SK-N-DZ (cell line): ENCODE measurements around the gene MROH7.
A peak's percentile ranks its signal among the peaks of the same experiment; 100 is the strongest.

Experiments used
- DNase-seq: peaks from one replicate; pipeline ENCODE4 v3.0.0-alpha.2; 2015; ENCODE audit warnings: low spot score

MROH7 gene

DNA sequence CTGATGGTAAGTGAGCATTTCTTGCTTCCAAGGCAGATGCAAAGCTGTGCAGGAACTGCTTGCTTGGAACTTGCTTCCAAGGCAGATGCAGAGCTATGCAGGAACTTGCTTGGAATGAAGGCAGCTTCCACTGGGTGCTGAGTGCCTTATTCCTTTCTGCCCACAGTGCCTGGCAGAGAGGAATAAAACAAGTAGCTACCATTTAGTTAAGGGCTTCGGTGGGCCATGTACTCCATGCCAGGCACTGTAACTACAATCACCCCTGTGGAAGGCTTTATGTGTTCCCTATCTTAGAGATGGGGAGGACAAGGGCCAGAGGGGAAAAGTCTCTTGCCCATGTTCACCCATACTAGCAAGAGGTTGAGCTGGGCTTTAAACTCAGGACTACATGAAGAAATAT lies 8.3 kb downstream of the MROH7 start:
- no peak for DNase-seq

DNA sequence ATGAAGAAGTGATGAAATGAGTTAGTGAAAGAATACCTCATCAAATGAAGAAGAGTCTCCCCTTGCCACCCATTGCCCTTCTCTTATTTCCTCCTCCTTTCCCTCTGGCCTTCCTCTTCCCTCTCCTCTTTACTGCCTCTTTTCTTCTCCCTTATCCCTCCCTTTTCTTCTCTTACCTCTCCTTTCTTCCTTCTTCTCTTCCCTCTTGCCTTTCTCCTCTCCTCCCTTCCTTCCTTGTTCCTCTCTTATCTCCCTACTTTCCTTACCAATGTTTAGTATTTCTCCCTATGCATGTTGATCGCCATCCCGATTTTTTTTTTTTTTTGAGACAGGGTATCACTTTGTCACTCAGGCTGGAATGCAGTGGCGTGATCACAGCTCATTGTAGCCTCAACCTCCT lies 8.8 kb downstream of the MROH7 start:
- no peak for DNase-seq

- no peak for DNase-seq
These were observed 10.0 kb downstream of the MROH7 start for GRCh38 chr1:54651608-54652007.

- DNase-seq: no peak
These were observed 10.6 kb downstream of the MROH7 start for GRCh38 chr1:54652168-54652567.

GRCh38 chr1:54653036-54653435 lies 11.4 kb downstream of the MROH7 start:
- DNase-seq: no peak

DNA sequence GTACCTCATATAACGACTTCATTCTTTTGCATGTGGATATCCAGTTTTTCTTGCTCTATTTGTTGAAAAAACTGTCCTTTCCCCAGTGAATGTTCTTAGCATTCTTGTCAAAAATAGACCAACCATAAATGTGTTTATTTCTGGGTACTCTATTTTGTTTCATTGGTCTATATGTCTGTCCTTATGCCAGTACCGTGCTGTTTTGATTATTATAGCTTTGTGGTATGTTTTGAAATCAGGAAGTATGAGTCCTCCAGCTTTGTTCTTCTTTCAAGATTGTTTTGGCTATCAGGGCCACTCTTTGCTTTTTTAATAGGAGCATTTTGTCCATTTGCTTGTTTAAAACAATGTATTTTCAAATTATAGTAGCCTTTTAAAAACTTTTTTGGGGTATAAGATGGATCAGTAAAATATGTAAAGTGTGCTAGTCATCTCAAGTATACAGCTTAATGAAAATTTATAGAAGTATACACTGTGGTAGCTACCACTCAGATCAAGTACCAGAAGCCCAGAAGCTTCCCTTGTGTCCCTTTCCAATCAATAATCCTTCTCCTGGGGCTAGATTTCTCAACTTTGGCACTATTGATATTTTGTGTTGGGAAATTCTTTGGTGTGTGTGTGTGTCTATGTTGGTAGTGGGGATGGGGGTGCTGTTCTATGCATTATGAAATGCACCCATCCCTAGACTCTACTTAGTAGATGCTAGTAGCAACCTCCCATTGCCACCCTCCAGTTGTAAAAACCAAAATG lies 16.8 kb downstream of the MROH7 start:
- no peak for DNase-seq

GRCh38 chr1:54663725-54664124 lies 22.1 kb downstream of the MROH7 start:
- DNase-seq: no peak

DNA sequence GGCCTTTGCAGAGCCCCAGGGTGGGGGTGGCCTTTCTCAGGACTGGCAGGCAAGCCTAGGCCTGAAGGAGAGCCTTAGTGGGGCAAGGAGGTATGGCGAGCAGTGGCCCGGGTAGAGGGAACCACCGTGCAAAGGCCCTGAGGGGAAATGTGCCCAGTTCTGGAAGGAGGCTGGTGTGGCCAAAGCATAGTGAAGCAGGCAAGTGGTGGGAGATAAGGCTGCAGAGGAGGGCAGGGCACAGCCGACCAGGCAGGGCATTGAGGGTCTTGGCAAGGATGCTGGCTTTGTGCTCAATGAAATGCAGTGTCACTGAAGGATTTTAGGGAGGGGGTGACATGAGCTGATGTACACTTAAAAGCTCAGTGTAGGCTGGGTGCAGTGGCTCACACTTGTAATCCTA lies 22.8 kb downstream of the MROH7 start:
- no peak for DNase-seq

DNA sequence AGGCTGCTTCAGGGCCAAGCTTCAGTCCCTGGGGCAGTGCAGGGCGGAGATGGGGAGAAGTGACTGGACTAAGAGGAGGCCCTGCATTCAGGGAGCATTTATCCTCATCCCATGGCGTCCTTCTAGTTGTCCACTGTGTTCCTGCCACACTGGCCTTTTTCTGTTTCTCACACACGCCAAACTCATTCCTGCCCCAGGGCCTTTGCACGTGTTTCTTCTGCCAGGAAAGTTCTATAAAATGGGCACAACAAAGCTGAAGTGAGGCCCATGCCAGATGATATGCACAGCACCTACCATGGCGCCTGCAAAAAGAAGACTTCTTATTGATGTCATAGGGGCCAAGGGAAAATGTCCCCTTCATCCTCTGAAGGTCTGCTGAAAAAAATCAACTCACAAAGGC lies 24.3 kb downstream of the MROH7 start:
- DNase-seq: no peak

DNA sequence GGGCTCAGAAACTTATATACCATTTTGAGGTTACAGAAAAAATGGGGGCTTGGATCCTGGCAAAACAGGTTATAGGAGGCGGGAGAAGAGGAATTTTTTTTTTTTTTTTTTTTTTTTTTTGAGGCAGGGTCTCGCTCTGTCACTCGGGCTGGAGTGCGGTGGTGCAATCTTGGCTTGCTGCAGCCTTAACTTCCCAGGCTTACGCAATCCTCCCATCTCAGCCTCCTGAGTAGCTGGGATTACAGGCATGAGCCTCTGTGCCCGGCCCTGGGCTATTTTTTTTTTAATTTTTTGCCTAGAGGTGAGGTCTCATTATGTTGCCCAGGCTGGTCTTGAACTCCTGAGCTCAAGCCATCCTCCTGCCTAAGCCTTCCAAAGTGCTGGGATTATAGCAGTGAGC lies 24.7 kb downstream of the MROH7 start:
- no peak for DNase-seq

GRCh38 chr1:54667797-54668196 lies 26.2 kb downstream of the MROH7 start:
- no peak for DNase-seq

- no peak for DNase-seq
These were observed 27.0 kb downstream of the MROH7 start for GRCh38 chr1:54668567-54668966.

DNA sequence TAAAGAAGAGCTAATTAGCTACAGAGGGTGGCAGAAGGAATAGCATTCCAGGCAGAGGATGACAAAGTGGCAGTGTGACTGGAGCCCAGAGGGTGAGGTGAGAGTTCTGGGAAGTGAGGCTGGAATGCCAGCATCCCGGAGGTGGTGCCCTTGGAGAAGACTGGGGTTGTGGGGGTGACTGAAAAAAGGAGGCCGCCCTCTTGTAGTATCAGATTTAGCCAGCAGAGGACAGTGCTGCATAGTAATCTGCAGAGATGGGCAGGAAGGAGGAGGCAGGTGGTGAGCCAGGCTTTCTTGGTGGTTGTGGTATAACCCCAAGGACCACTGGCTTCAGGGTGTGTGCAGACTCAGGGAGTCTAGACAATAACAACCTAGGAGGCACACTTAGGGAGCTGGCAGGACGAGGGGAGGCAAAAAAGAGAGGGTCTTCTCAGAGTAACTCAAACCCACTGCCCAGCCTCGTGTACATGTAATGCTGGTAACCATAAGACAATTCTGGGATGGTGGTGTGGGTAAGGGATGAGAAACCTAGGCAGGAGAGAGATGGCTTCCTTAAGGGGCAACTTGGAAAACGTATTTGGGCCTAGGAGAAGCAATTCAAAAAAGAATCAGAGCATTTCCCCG lies 30.5 kb downstream of the MROH7 start:
- DNase-seq: peak; percentile 45

GRCh38 chr1:54678776-54679643 lies 37.4 kb downstream of the MROH7 start:
- DNase-seq: no peak

GRCh38 chr1:54679706-54680105 lies 38.1 kb downstream of the MROH7 start:
- no peak for DNase-seq

DNA sequence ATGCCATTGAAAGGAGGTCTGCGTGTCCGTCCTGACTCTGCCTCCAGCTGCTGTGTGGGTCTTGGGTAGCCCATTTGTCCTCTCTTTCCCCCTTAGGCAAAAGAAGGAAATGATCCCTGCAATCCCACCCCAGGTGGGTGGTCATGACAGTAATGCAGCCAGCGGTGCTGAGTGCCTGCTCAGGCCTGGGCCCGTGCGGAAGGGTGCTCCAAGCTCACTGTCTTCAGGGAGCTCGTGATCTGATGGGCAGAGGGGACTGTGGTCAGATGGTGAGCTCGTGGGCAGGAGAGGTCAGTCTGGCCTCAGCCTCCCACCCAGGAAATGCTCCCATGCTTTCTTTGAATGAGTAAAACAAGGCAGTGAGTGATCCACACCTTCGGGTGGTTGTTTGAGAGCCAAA lies 38.8 kb downstream of the MROH7 start:
- no peak for DNase-seq

DNA sequence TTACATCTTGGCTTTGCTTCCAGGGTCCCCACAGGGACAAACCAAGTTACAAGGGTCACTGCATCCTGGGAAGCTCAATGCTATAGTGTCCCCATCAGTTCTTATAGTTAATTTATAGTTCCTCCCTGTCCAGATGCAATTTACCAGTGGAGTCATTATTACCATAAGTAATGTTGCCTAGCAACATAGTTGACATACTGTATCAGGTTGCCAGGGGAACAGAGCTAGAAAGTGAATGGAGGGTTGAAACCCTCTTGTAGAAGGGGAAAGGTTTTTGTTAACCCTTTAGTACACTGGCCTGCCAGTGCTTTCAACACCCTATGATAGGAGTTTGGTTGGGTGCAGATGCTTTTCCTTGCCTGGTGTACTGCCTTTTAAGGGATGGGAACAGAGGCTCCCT lies 39.8 kb downstream of the MROH7 start:
- peak; percentile 33 for DNase-seq

DNA sequence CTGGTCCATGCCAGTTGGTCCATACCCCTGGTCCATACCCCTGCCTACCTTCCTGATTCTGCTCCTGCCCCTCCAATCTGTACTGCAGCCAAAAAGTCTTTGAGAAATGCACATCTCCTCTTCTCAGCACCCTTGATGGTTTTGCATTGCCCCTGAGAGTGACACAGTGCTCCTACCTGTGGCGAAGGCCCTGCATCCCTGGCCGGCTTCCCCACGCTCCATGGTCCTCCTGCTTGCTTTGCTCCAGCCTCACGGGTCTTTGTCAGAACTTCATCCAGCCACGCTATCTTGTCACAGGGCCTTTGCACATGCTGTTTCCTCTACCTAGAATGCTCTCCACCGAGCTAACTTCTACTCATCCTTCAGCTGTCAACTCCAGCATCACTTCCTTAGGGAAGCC lies 41.9 kb downstream of the MROH7 start:
- no peak for DNase-seq

GRCh38 chr1:54685335-54685905 lies 43.8 kb downstream of the MROH7 start:
- DNase-seq: no peak

- no peak for DNase-seq
These were observed 44.6 kb downstream of the MROH7 start for GRCh38 chr1:54686155-54686554.

- DNase-seq: no peak
These were observed 53.2 kb downstream of the MROH7 start for GRCh38 chr1:54694771-54695170.

- DNase-seq: no peak
These were observed 53.6 kb downstream of the MROH7 start for GRCh38 chr1:54695221-54695620.
